ENCODE data around the gene TNS3. TPM values are rescaled to one million over a fixed set of nuclear protein-coding genes. Genes with fewer than 3 reads are reported as not detected.

TNS3 gene
- total RNA-seq, 3 donors from 2014 or later: 69.1 to 98.9 (median 69.9) TPM

DNA sequence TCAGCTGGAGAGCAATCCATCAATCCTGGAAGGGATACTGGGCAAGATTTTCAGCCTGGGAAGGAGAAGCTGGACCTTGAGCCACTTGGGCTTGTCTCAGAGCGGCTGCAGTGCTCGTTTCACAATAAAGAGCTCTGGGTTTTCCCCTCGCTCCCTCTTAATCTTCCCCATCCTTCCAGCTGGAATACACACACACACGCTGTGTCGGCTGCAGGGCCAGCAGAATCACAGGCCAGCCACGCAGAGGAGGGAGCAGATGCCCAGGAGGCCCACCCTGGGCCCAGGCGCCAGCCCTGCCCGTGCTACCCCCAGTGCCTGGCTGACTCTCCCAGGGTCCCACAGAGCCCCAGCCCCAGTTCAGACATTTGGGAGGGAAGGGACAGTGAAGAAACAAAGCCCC is 255.1 kb downstream of the TNS3 start:
- no peaks in the 10 kb centered on the region for H3K36me3 ChIP-seq (ENCODE audit: low read depth)
- peaks cover 24% of the 10 kb centered on the region for H3K4me1 ChIP-seq (ENCODE audit: low read depth)
- ATAC-seq (peak; percentile 30), DNase-seq (peak in 1 of 3 donors; percentile 29)
- TF ChIP-seq, protein P1, sequence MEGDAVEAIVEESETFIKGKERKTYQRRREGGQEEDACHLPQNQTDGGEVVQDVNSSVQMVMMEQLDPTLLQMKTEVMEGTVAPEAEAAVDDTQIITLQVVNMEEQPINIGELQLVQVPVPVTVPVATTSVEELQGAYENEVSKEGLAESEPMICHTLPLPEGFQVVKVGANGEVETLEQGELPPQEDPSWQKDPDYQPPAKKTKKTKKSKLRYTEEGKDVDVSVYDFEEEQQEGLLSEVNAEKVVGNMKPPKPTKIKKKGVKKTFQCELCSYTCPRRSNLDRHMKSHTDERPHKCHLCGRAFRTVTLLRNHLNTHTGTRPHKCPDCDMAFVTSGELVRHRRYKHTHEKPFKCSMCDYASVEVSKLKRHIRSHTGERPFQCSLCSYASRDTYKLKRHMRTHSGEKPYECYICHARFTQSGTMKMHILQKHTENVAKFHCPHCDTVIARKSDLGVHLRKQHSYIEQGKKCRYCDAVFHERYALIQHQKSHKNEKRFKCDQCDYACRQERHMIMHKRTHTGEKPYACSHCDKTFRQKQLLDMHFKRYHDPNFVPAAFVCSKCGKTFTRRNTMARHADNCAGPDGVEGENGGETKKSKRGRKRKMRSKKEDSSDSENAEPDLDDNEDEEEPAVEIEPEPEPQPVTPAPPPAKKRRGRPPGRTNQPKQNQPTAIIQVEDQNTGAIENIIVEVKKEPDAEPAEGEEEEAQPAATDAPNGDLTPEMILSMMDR (IDR thresholded peaks at IDR 0.05): no peak
- intact Hi-C loops (cut with DNase I, micrococcal nuclease): no loop called here
- no peaks in the 10 kb centered on the region for H3K9me3 ChIP-seq
- no peak overlapping the region for H3K4me3 ChIP-seq

DNA sequence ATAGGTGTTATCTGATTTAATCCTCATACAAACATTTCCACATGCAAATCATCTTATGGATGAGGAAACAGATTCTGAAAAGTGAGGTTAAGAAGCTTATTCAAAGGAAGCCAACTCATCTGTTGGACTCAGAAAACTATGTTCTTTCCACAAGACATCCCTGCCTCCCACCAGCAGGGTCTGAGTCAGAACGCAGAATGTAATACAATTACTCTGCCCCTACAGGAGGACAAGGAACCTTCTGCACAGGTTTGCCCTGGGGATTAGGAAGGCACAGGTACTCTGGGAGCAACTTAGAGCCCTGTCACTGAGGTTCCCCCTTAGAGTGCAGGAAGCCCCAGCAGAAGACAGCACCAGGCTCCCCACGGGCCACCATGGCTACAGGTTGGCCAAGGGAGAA is 255.7 kb downstream of the TNS3 start:
- DNase-seq: no peak
- H3K4me1 ChIP-seq (ENCODE audit: low read depth): peaks cover 24% of the 10 kb centered on the region
- H3K4me3 ChIP-seq: no peak overlapping the region
- TF ChIP-seq, protein P1 (IDR thresholded peaks at IDR 0.05): no peak
- intact Hi-C loops (cut with DNase I, micrococcal nuclease): no loop called here
- H3K9me3 ChIP-seq: no peaks in the 10 kb centered on the region
- ATAC-seq: no peak
- no peaks in the 10 kb centered on the region for H3K36me3 ChIP-seq (ENCODE audit: low read depth)

DNA sequence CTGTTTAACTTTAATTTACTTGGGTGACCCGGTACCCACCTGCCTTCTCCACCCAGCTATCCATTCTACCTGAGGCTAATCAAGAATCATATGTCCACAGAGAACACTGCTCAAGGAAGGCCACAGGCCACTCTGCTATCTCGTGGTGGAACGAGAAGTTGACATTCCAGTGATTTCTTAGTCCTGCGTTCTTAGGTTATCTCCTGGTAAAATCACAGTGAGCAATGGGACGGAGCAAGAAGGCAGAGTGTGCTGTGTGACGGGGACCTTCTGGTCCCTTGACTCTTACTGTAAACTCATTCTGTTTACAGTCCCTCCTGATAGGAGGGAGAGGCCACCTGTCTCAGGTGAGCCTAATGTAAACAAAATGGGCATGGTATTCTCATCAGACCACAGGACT is 256.6 kb downstream of the TNS3 start:
- peaks cover 24% of the 10 kb centered on the region for H3K4me1 ChIP-seq (ENCODE audit: low read depth)
- intact Hi-C loops (cut with DNase I, micrococcal nuclease): no loop called here
- TF ChIP-seq, protein P1 (IDR thresholded peaks at IDR 0.05): no peak
- no peak for DNase-seq
- no peaks in the 10 kb centered on the region for H3K36me3 ChIP-seq (ENCODE audit: low read depth)
- H3K4me3 ChIP-seq: no peak overlapping the region
- no peaks in the 10 kb centered on the region for H3K9me3 ChIP-seq
- peak; percentile 25 for ATAC-seq

DNA sequence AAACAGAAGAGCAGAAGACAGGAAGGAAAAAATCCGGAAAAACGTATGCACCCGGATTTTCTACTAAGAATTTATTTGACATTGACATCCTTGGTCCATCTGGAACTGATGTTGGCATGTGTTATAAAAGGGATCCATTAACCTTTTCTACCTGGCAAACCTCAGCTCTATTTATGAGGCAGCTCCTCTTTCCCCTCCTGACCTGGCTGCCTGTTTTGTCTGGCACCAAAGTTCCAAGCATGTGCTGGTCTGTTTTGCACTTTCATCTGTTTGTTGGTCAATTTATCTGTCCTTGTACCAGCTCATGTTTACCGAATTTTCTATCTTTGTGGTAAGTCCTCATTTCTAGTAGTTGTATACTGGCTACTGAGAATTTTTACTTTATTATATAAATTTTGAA is 258.0 kb downstream of the TNS3 start:
- ATAC-seq (no peak), DNase-seq (no peak)
- Histone ChIP-seq H3K4me3 (no peak overlapping the region), H3K36me3 (ENCODE audit: low read depth) (no peaks in the 10 kb centered on the region), H3K9me3 (no peaks in the 10 kb centered on the region), H3K4me1 (ENCODE audit: low read depth) (peaks cover 24% of the 10 kb centered on the region)
- TF ChIP-seq, protein P1 (IDR thresholded peaks at IDR 0.05): no peak
- intact Hi-C loops (cut with DNase I, micrococcal nuclease): no loop called here

DNA sequence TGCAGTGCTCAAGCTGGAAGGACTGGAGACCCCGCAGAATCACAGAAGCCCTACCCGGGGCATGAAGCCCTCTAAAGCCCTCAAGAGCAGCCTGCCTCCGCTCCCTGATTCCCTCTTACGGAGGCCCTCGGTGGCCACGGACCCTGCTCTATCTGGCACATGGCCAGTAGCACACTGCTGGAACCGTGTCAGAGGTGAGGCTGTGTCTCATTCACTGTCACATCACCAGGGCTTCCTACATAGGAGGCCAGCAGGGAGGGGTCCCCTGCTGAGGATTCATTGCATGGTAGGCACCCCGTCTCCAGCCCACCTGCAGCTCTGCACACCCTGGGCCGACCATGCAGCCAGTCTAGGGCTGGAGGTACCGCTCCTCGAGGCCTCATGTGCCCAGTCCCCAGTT is 259.2 kb downstream of the TNS3 start:
- no peak for ATAC-seq
- intact Hi-C loops (cut with DNase I, micrococcal nuclease): no loop called here
- no peaks in the 10 kb centered on the region for H3K36me3 ChIP-seq (ENCODE audit: low read depth)

More for the DNA sequence above, 259.2 kb downstream of the TNS3 start:
- Histone ChIP-seq H3K9me3 (no peaks in the 10 kb centered on the region), H3K4me3 (no peak overlapping the region), H3K4me1 (ENCODE audit: low read depth) (peaks cover 14% of the 10 kb centered on the region)
- TF ChIP-seq, protein P1 (IDR thresholded peaks at IDR 0.05): no peak
- no peak for DNase-seq

Data from mucosa of descending colon (tissue), 3 donors.